Measurements from ENCODE around the gene MRAS.
"Not testable (repeated sequence)": the region's sequence is repeated elsewhere in the genome, so short reads cannot be mapped to it uniquely, and the experiment has no call there.

MRAS gene

GRCh38 chr3:138426211-138426610 lies 77.8 kb downstream of the MRAS start:
- peak in 1 of 2 experiments; percentile 52 for DNase-seq

- DNase-seq: not testable (repeated sequence)
Measured at GRCh38 chr3:138426754-138427153, 78.4 kb downstream of the MRAS start.

GRCh38 chr3:138429665-138430064 lies 81.3 kb downstream of the MRAS start:
- DNase-seq: no peak

- no peak for DNase-seq
Measured at GRCh38 chr3:138432576-138433240, 84.3 kb downstream of the MRAS start.

GRCh38 chr3:138433892-138434275 lies 85.5 kb downstream of the MRAS start:
- DNase-seq: no peak

GRCh38 chr3:138434276-138434874 lies 86.0 kb downstream of the MRAS start, which contains the start of gene ESYT3:
Gene ESYT3, plus strand, starts transcription at chr3:138434616. Its CDS starts 183 bp downstream, at chr3:138434799.
- peak; percentile 62 to 90 for DNase-seq

- peak; percentile 31 to 80 for DNase-seq
Measured at GRCh38 chr3:138434875-138435772, 86.7 kb downstream of the MRAS start.

GRCh38 chr3:138435840-138436239 lies 87.5 kb downstream of the MRAS start:
- DNase-seq: no peak

- no peak for DNase-seq
Measured at GRCh38 chr3:138437281-138437680, 88.9 kb downstream of the MRAS start.

- no peak for DNase-seq
Measured at GRCh38 chr3:138438896-138439295, 90.5 kb downstream of the MRAS start.

- no peak for DNase-seq
Measured at GRCh38 chr3:138439646-138440045, 91.3 kb downstream of the MRAS start.

GRCh38 chr3:138440121-138440521 lies 91.7 kb downstream of the MRAS start:
- DNase-seq: no peak

- DNase-seq: no peak
Measured at GRCh38 chr3:138440596-138440995, 92.2 kb downstream of the MRAS start.

GRCh38 chr3:138441256-138441655 lies 92.9 kb downstream of the MRAS start:
- DNase-seq: no peak

GRCh38 chr3:138441742-138442141 lies 93.4 kb downstream of the MRAS start:
- no peak for DNase-seq

- no peak for DNase-seq
Measured at GRCh38 chr3:138442433-138442832, 94.1 kb downstream of the MRAS start.

GRCh38 chr3:138443091-138443490 lies 94.7 kb downstream of the MRAS start:
- DNase-seq: no peak

- DNase-seq: no peak
Measured at GRCh38 chr3:138443521-138444503, 95.4 kb downstream of the MRAS start.

- no peak for DNase-seq
Measured at GRCh38 chr3:138445236-138445635, 96.9 kb downstream of the MRAS start.

- DNase-seq: no peak
Measured at GRCh38 chr3:138445654-138446053, 97.3 kb downstream of the MRAS start.

GRCh38 chr3:138448631-138449030 lies 100.3 kb downstream of the MRAS start:
- no peak for DNase-seq

GRCh38 chr3:138449490-138449889 lies 101.1 kb downstream of the MRAS start:
- DNase-seq: no peak
